Small intestine (tissue), 7 donors: ENCODE data around the gene C11orf97. TPM values are rescaled to one million over a fixed set of nuclear protein-coding genes. Genes with fewer than 3 reads are reported as not detected.
"Not testable (repeated sequence)": the region's sequence is repeated elsewhere in the genome, so short reads cannot be mapped to it uniquely, and the experiment has no call there.

ENCODE experiments used
- DNase-seq, 2 donors: peaks; one replicate each; pipeline versions ENCODE4 v3.0.0 to v3.0.0-alpha.2; 2013
- FAIRE-seq: peaks from 2 replicates; lab custom pipeline; 2012; peaks lifted over from hg19 to GRCh38; lab: Jason Lieb, UNC
- H3K27ac ChIP-seq, 3 donors: one replicate each; pipeline ENCODE4 v1.5.1; 2013; ENCODE audit warnings: low read length in 2 of 3, mild to moderate bottlenecking in 2 of 3, control low read depth in 1 of 3, inconsistent platforms in 1 of 3, low read depth in 1 of 3, moderate library complexity in 1 of 3
- H3K27me3 ChIP-seq, 3 donors: one replicate each; pipeline ENCODE4 v1.6.1; 2013; ENCODE audit warnings: low read length in 3 of 3, inconsistent platforms in 1 of 3; ENCODE audit not compliant: control insufficient read depth in 3 of 3, insufficient read depth in 3 of 3
- H3K36me3 ChIP-seq, 3 donors: one replicate each; pipeline ENCODE4 v1.6.1; 2013; ENCODE audit warnings: low read length in 3 of 3, inconsistent platforms in 1 of 3, low read depth in 1 of 3, mild to moderate bottlenecking in 1 of 3, moderate library complexity in 1 of 3; ENCODE audit not compliant: control insufficient read depth in 3 of 3, insufficient read depth in 2 of 3
- H3K4me1 ChIP-seq, 3 donors: one replicate each; pipeline ENCODE4 v1.6.1; 2013; ENCODE audit warnings: low read length in 2 of 3, inconsistent platforms in 1 of 3, low read depth in 1 of 3, mild to moderate bottlenecking in 1 of 3, moderate library complexity in 1 of 3; ENCODE audit not compliant: control insufficient read depth in 3 of 3, insufficient read depth in 2 of 3
- H3K4me3 ChIP-seq, 3 donors: one replicate each; pipeline ENCODE4 v1.5.1; 2013; ENCODE audit warnings: low read length in 3 of 3, control low read depth in 1 of 3, inconsistent platforms in 1 of 3, low read depth in 1 of 3, mild to moderate bottlenecking in 1 of 3, moderate library complexity in 1 of 3
- H3K9me3 ChIP-seq, 2 donors: one replicate each; pipeline ENCODE4 v1.6.1; 2013; ENCODE audit warnings: low read depth in 1 of 2, low read length in 1 of 2; ENCODE audit not compliant: control insufficient read depth in 2 of 2, insufficient read depth in 1 of 2
- WGBS, 3 donors: extraction: QIAGEN DNeasy Blood & Tissue Kit; methylation state at CpG; one replicate each; pipeline ENCODE4 v1.1.7; 2013; 5-methylcytosine and 5-hydroxymethylcytosine counted together
- polyA plus RNA-seq, 4 donors: library from polyadenylated mRNA; stranded (reverse) in 3 of 4; unstranded in 1 of 4; fragments of 200-250 nt in 3 of 4; fragments of 120-200 nt in 1 of 4; gene quantifications; one replicate each; pipeline versions ENCODE4 v1.2.1 to v1.2.3, GENCODE V29; 2013
- donor health status: healthy with polysubstance abuse.
- donor health status: control.
- donor health status: control.
- donor health status: Bipolar disorder and iron deficiency.
- donor health status: healthy.

Gene C11orf97
- polyA plus RNA-seq, 4 donors, result 0.09 TPM; not detected in 3

DNA sequence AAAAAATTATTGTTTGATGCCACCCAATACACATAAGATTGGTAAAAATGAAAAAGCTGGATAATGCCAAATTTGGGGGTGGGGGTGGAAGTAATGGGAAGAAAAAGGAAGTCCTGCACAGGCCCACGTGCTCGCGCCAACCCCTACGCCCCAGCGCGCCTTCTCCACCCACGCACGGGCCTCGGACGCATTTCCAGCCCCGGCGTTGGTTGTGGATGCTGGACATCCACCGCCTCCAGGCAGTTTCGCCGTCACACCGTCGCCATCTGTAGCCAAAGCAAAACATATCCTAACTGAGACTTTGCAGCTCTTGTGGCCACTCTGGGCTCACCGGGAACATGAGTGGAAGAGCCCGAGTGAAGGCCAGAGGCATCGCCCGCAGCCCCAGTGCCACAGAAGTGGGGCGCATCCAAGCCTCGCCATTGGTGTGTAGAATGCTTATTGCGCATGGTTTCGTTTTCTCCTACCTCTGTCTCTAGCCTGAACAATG lies 55.0 kb downstream of the C11orf97 start, which contains the start of gene PIWIL4:
Gene PIWIL4 (plus strand): TSS at position 188 of the 490 bp plus-strand sequence. CDS start 151 bp downstream, at position 339.
- FAIRE-seq (no peak), DNase-seq (no peak)
- H3K4me3 ChIP-seq, result no peak within 1 kb of the TSS
- H3K27me3 ChIP-seq, result no peaks in the 10 kb centered on the region
- H3K4me1 ChIP-seq, result peaks cover 0 to 4% (median 4%) of the 10 kb centered on the region in 3 donors
- WGBS, 3 donors, result 94 to 98% (median 97%) methylated on average over 25 of the region's 25 CpGs
- H3K36me3 ChIP-seq, result peaks cover 0 to 13% (median 0%) of the 10 kb centered on the region in 3 donors
- H3K27ac ChIP-seq, result no peak within 1 kb of the TSS
- H3K9me3 ChIP-seq, result no peaks in the 10 kb centered on the region

DNA sequence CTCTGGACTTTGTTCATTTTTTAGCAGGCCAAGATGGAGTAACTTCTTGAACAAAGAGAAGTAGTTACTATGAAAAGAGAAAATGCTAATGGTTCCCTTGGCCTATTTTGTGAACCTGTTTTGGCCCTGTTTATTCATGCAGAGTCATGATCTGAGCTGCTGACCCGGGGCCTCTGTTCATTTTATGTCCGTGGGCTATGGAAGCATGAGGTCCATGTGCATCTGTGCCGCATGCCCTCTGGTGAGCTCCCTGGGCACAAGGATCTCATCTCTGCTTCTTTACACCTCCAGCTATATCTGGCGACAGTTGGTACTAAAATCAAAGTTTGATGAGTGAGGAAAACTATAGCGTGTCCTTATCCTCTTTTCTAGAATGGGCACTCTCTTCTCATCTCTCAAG lies 55.9 kb downstream of the C11orf97 start:
- Histone ChIP-seq H3K9me3 (no peaks in the 10 kb centered on the region), H3K27ac (no peak overlapping the region), H3K36me3 (peaks cover 0 to 13% (median 0%) of the 10 kb centered on the region in 3 donors), H3K4me3 (no peak overlapping the region), H3K27me3 (no peaks in the 10 kb centered on the region), H3K4me1 (peaks cover 0 to 4% (median 4%) of the 10 kb centered on the region in 3 donors)
- WGBS, 3 donors, result 96 to 99% (median 97%) methylated on average over 5 of the region's 5 CpGs
- FAIRE-seq (no peak), DNase-seq (no peak)

DNA sequence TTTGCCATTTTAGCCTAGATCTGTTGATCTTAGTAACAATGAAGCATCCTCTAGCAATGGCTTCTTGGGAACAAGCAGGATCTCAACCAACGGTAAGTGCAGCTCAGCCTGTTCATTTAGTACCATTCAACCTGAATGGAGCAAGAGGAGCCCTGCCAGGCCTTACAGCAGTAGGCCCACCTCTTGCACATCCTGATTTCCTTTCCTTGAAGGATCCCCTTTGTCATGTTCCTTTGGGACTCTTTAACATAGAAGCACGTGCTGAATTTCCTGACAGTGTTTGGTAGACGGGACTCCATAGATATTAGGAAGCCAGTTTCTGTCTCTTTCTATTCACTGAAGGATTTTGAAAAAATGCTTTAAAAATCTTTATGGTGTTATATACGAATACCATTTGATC lies 56.5 kb downstream of the C11orf97 start:
- H3K27me3 ChIP-seq, result no peaks in the 10 kb centered on the region
- no peak for FAIRE-seq
- 91 to 98% (median 94%) methylated on average over 4 of the region's 4 CpGs for WGBS, 3 donors

GRCh38 chr11:94572975-94573374 lies 60.7 kb downstream of the C11orf97 start:
- 64 to 83% (median 80%) methylated on average over 2 of the region's 2 CpGs for WGBS, 3 donors
- FAIRE-seq, result not testable (repeated sequence)

More for the DNA sequence above, 56.5 kb downstream of the C11orf97 start:
- H3K4me3 ChIP-seq, result no peak overlapping the region
- no peak overlapping the region for H3K27ac ChIP-seq
- no peaks in the 10 kb centered on the region for H3K9me3 ChIP-seq
- peaks cover 0 to 13% (median 0%) of the 10 kb centered on the region in 3 donors for H3K36me3 ChIP-seq
- H3K4me1 ChIP-seq, result peaks cover 0 to 4% (median 2%) of the 10 kb centered on the region in 3 donors
- no peak for DNase-seq

GRCh38 chr11:94574193-94574961 lies 62.1 kb downstream of the C11orf97 start:
- WGBS, 3 donors, result 83 to 89% (median 84%) methylated on average over 13 of the region's 13 CpGs
- H3K27ac ChIP-seq, result no peak overlapping the region

More at GRCh38 chr11:94572975-94573374, 60.7 kb downstream of the C11orf97 start:
- H3K9me3 ChIP-seq, H3K27me3 ChIP-seq, H3K4me1 ChIP-seq, H3K27ac ChIP-seq, H3K4me3 ChIP-seq, DNase-seq: not testable (repeated sequence)
- peaks cover 0 to 13% (median 4%) of the 10 kb centered on the region in 3 donors for H3K36me3 ChIP-seq

DNA sequence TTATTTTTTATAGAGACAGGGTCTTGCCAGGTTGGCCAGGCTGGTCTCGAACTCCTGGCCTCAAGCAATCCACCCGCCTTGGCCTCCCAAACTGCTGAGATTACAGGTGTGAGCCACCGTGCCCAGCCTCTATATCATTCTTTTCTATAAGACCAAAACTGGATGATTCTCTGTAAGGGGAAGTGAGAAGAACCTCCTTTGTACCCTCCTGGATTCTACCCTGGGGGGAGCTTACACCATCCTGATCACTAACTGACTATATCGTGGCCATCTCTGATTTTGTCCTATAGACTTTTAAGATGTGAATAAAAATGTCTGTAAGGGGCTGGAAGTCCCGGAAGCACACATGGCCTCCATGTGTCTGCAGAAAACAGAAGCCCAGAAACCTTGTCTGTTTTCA lies 64.0 kb downstream of the C11orf97 start:
- no peak for FAIRE-seq
- Histone ChIP-seq H3K4me3 (no peak overlapping the region), H3K4me1 (no peaks in the 10 kb centered on the region), H3K27me3 (no peaks in the 10 kb centered on the region), H3K9me3 (no peaks in the 10 kb centered on the region), H3K36me3 (peaks cover 0 to 6% (median 4%) of the 10 kb centered on the region in 3 donors), H3K27ac (no peak overlapping the region)
- WGBS, 3 donors, result 89 to 90% (median 90%) methylated on average over 5 of the region's 5 CpGs
- no peak for DNase-seq

More at GRCh38 chr11:94574193-94574961, 62.1 kb downstream of the C11orf97 start:
- peaks cover 0 to 10% (median 6%) of the 10 kb centered on the region in 3 donors for H3K36me3 ChIP-seq
- H3K9me3 ChIP-seq, result no peaks in the 10 kb centered on the region
- DNase-seq (no peak), FAIRE-seq (no peak)
- no peaks in the 10 kb centered on the region for H3K27me3 ChIP-seq
- H3K4me3 ChIP-seq, result no peak overlapping the region
- no peaks in the 10 kb centered on the region for H3K4me1 ChIP-seq

- Histone ChIP-seq H3K9me3 (no peaks in the 10 kb centered on the region), H3K4me1 (no peaks in the 10 kb centered on the region), H3K4me3 (no peak overlapping the region), H3K27me3 (no peaks in the 10 kb centered on the region), H3K36me3 (peaks cover 0 to 6% (median 4%) of the 10 kb centered on the region in 3 donors), H3K27ac (no peak overlapping the region)
- FAIRE-seq (no peak), DNase-seq (no peak)
- 75 to 85% (median 78%) methylated on average over 3 of the region's 3 CpGs for WGBS, 3 donors
Observed at GRCh38 chr11:94577841-94578240, 65.6 kb downstream of the C11orf97 start.
